GM06990 (cell line): Measurements from ENCODE around the gene BCAT1.

ENCODE experiments used
- DNase-seq: peaks from one replicate; pipeline ENCODE4 v3.0.0-alpha.2; 2011; ENCODE audit not compliant: insufficient read length; ENCODE audit errors: extremely low read depth
- H3K27me3 ChIP-seq: replicated peaks from 2 replicates; pipeline ENCODE4 v1.6.0; 2011; ENCODE audit warnings: low read length; ENCODE audit not compliant: control insufficient read depth, insufficient read depth
- H3K36me3 ChIP-seq: 2 replicates; pipeline ENCODE4 v1.5.1; 2011; ENCODE audit warnings: low read length; ENCODE audit not compliant: control insufficient read depth, insufficient read depth
- H3K4me3 ChIP-seq: replicated peaks from 2 replicates; pipeline ENCODE4 v1.5.1; 2011; ENCODE audit warnings: low read depth, mild to moderate bottlenecking, control low read depth, low read length
- TF ChIP-seq, protein P1 (sequence below): IDR thresholded peaks from 2 replicates; pipeline ENCODE4 v1.5.1; 2011; ENCODE audit warnings: low read length, control low read depth, mild to moderate bottlenecking, inconsistent platforms; ENCODE audit not compliant: insufficient read depth, poor library complexity, severe bottlenecking

Gene BCAT1

GRCh38 chr12:24777359-24777758 lies 171.5 kb downstream of the BCAT1 start:
- H3K4me3 ChIP-seq, result no peak overlapping the region
- no peaks in the 10 kb centered on the region for H3K27me3 ChIP-seq
- no peak for DNase-seq
- TF ChIP-seq, protein P1, sequence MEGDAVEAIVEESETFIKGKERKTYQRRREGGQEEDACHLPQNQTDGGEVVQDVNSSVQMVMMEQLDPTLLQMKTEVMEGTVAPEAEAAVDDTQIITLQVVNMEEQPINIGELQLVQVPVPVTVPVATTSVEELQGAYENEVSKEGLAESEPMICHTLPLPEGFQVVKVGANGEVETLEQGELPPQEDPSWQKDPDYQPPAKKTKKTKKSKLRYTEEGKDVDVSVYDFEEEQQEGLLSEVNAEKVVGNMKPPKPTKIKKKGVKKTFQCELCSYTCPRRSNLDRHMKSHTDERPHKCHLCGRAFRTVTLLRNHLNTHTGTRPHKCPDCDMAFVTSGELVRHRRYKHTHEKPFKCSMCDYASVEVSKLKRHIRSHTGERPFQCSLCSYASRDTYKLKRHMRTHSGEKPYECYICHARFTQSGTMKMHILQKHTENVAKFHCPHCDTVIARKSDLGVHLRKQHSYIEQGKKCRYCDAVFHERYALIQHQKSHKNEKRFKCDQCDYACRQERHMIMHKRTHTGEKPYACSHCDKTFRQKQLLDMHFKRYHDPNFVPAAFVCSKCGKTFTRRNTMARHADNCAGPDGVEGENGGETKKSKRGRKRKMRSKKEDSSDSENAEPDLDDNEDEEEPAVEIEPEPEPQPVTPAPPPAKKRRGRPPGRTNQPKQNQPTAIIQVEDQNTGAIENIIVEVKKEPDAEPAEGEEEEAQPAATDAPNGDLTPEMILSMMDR, result no peak
- no peaks in the 10 kb centered on the region for H3K36me3 ChIP-seq

GRCh38 chr12:24776861-24777260 lies 172.0 kb downstream of the BCAT1 start:
- no peaks in the 10 kb centered on the region for H3K27me3 ChIP-seq
- no peak overlapping the region for H3K4me3 ChIP-seq
- DNase-seq, result no peak
- no peaks in the 10 kb centered on the region for H3K36me3 ChIP-seq
- TF ChIP-seq, protein P1, result no peak

DNA sequence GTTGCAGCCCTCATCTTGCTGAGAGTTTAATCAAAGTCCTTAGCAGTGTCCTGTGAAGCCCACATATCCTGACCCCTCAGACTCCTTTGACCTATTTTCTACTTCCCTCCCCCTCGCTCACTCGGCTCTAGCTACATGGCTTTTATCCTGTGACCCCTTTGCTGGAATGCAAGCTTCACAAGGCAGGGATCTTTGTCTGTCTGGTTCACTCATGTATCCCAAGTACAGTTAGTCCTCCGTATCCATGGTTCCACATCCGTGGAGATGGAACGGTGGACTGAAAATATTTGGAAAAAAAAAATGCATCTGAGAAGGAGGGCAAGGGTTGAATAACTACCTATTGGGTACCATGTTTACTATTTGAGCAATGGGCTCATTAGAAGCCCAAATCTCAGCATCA lies 173.8 kb downstream of the BCAT1 start:
- no peak overlapping the region for H3K4me3 ChIP-seq
- no peaks in the 10 kb centered on the region for H3K36me3 ChIP-seq
- DNase-seq, result no peak
- H3K27me3 ChIP-seq, result no peaks in the 10 kb centered on the region
- TF ChIP-seq, protein P1, result no peak

DNA sequence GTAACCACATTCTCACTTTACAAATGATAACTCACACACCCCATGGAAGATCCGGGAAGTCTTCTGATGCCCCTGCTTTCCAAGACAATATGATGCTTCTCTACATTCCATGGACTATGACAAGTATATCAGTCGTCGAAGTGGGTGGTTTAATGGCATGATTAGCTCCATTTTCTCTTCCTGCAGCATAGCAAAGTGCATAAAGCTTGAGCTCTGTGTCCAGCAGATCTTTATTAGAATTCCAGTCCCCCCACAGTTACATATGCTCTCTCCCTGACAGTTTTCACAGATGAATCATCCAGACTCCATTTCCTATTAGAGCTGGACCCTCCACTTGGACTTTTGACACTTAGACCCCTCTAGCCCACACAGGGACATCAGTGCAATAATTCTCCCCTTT lies 174.9 kb downstream of the BCAT1 start:
- TF ChIP-seq, protein P1, result no peak
- no peak overlapping the region for H3K4me3 ChIP-seq

GRCh38 chr12:24772813-24773212 lies 176.1 kb downstream of the BCAT1 start:
- H3K27me3 ChIP-seq, result no peaks in the 10 kb centered on the region; the same call in 1 of the 2 replicates
- H3K4me3 ChIP-seq, result no peak overlapping the region
- no peak for DNase-seq
- no peaks in the 10 kb centered on the region for H3K36me3 ChIP-seq
- TF ChIP-seq, protein P1, result no peak

More for the DNA sequence above, 174.9 kb downstream of the BCAT1 start:
- no peak for DNase-seq
- Histone ChIP-seq H3K27me3 (no peaks in the 10 kb centered on the region), H3K36me3 (no peaks in the 10 kb centered on the region)

DNA sequence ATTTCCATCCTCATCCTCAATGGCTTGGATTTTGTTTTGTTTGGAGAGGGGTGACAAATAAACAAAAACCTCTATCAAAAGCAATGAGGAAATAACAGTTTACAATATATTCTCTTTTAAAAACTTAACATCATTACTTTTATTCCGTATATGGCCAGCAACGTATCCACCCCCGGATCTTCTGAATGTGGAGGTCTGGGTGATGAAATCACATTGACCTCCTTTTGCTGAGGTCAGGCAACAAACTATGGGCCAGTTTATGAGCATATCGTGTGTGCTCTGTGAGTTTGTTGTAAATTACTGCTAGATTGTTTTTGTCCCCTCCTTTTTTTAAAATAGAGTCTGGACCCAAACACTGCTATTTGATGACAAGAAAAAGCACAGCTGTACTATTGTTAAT lies 178.1 kb downstream of the BCAT1 start:
- H3K27me3 ChIP-seq, result no peaks in the 10 kb centered on the region; the same call in 1 of the 2 replicates
- H3K4me3 ChIP-seq, result no peak overlapping the region
- H3K36me3 ChIP-seq, result no peaks in the 10 kb centered on the region
- DNase-seq, result no peak
- TF ChIP-seq, protein P1, result no peak
